HG02885 (cell line): ENCODE data around the gene OR1L4.

Experiments used
- ATAC-seq: cut with Tn5 transposase; IDR thresholded peaks from one replicate; pipeline ENCODE4 v1.9.1; 2021; ENCODE audit warnings: mild to moderate bottlenecking; ENCODE audit not compliant: unreplicated experiment, poor library complexity

Gene OR1L4, protein sequence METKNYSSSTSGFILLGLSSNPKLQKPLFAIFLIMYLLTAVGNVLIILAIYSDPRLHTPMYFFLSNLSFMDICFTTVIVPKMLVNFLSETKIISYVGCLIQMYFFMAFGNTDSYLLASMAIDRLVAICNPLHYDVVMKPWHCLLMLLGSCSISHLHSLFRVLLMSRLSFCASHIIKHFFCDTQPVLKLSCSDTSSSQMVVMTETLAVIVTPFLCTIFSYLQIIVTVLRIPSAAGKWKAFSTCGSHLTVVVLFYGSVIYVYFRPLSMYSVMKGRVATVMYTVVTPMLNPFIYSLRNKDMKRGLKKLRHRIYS

DNA sequence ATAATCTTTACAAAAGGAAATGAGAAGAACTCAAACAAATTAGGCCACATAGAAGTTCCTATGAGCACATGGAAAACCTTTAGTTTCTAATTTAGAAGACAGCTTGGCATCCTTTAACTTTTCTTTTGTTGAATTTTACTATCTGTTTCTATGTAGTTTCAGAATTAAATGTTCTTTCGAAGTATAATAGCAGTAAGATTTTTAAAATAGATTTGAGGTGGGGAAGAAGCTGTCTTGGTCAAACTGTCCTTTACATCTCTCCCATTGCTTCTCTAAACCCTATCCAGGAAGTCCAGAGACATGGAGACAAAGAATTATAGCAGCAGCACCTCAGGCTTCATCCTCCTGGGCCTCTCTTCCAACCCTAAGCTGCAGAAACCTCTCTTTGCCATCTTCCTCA lies at the start of gene OR1L4:
Gene OR1L4 (plus strand): TSS at position 301 of the 400 bp plus-strand sequence. CDS start 0 bp downstream, at position 301.
- no peak for ATAC-seq

DNA sequence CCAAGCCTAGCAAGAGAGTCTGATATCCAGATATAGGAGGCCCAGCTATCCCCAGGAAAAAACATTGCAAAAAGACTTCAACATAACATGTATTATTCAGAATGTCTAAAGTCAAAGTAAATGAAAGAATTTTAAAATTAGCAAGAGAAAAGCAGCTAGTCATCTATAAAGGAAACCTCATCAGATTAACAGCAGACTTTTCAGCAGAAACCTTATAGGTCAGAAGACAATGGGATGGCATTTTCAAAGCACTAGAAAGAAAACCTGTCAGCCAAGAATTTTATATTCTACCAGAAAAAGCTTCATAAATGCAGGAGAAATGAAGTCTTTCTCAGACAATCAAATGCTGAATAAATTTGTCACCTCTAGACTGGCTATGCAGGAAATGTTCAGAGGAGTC lies 38.9 kb upstream of the OR1L4 start:
- no peak for ATAC-seq

DNA sequence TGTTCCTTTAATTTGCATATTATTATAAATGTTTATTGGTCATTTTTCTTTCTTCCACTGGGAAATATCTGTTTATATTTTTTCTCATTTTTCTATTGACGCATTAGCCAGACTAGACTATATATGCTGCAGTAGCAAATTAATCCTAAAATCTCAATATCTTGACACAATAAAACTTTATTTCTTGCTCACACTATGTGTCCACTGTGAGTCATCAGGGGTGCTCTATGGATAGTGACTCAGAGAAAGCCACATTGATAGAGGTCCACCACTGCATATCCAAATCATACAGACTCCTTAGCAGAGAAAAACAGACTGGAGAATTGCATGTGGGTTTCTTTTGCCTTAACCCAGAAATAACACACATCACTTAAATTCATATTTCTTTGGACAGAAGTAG lies 28.1 kb upstream of the OR1L4 start:
- ATAC-seq: no peak

DNA sequence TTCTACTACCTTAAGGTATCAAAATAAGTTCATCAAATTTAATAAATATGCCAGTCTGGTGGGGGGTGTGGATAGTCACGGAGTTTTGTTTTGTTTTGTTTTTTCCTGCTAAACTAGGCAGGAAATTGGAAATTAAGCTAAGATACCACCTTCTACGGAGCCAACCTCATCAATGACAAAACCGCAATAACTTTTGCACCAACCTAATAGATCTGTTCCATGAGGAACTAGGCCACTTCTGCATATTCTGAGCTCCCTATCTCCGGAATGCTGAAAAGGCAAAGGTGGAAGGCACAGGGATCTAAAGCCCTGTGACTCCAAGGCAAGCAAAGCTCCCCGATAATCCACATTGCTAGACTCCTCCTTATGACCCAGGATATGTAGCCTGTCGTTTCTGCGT lies 5.8 kb upstream of the OR1L4 start:
- no peak for ATAC-seq

DNA sequence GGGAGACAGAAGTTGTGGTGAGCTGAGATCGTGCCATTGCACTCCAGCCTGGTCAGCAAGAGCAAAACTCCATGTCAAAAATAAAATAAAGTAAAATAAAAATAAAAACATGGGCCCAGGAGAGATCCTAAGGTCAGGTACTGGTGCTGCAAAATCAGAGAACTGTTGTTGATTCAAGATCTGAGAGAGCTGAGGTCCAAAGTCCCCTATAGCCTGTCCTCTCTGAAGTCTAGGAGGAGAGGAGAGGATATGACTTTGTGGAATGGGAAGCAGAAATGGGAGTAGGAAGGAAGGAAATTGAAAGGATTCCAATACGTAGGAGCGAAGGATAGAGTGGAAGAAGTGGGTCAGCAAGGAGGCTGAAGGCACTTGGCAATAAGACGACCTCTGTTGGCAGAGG lies 4.6 kb upstream of the OR1L4 start:
- ATAC-seq: no peak

DNA sequence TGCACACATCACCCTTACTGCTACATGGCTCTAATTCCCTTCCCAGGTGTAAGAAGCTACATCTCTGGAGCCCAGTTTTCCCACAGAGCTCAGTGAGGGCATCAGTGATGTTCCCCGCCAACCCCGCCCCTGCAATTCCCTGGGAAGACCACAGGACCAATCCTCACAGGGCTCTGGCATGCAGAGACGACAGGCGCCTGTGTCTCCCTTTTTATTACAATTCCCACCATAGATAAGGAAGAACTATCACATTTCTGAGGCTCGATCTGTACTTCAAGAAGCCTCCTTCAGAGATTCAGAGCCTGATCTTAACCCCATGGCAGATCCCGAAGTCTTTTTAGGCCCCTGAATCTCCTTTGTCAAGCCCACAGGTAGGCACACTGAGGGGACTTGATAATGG lies 18.2 kb downstream of the OR1L4 start, which contains the start of gene OR1L6:
Gene OR1L6 (plus strand): TSS at position 301 of the 400 bp plus-strand sequence. CDS start 7,545 bp downstream, outside the sequence.
- no peak for ATAC-seq

- no peak for ATAC-seq
These were observed 31.0 kb downstream of the OR1L4 start for GRCh38 chr9:122754825-122755224.

DNA sequence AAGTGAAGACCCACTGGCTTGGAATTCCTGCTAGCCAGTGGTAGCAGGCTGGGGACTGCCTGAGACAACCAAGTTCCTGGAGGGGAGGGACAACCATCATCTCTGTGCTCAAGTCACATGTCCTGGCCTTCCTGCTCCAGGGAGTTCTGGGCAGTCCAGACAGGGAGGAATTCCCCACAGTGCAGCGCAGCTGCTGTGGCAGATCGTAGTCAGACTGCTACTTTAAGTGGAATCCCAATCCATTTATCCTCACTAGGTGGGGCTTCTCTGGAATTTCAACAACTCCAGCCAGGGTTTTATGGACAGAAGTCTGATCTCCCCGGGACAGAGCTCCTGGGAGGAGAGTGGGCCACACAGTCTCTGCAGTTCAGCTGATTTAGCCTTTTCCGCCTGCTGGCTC lies 44.0 kb downstream of the OR1L4 start:
- ATAC-seq: no peak
